HG02588 (cell line): ENCODE data around the gene TNKS1BP1.
A peak's percentile ranks its signal among the peaks of the same experiment; 100 is the strongest.
"Not testable (repeated sequence)": the region's sequence is repeated elsewhere in the genome, so short reads cannot be mapped to it uniquely, and the experiment has no call there.

Source experiments
- ATAC-seq: cut with Tn5 transposase; IDR thresholded peaks from one replicate; pipeline ENCODE4 v1.9.1; 2021; ENCODE audit warnings: mild to moderate bottlenecking, moderate library complexity; ENCODE audit not compliant: unreplicated experiment

The TNKS1BP1 gene

DNA sequence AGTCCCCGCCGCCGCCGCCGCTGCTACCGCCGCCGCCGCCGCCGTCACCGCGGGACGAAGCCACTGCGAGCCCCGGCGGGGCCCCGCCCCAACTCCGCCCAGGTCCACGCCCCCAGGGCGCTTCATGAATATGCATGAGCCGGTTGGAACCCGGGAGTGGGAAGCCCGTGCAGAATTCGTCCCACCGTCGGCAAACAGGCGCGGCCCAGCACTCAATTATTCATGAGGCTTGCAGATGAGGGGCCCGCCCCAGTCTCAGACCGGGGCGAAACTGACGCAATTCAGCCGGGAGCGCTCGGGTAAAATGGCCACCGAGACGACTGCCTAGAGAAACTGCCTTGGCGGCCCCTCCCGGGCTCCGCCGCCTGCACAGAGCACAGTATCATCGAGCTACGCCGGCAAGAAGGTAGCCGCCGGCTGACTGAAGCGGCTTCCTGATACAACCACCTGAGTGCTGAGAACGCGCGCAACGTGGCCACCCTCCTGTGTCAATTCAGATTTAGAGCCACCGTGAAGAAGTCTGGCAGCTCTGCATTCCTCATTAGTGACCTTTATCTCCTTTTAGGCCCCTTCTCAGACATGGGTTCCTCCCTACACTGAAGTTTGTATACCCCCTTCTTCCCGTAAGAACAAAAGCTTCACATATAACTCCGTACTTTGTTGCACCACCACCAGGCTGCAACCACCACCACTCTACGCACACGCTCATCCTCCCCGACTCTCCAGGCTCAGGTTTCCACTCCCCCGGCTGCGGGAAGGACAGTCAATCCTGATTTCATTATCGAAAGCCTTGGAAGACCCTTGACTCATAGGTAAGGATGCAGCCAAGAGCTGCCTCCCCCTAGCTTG lies at the start of gene TNKS1BP1:
Gene TNKS1BP1 (minus strand): TSS at position 67 of the 849 bp plus-strand sequence. CDS start 3,067 bp downstream, outside the sequence.
- peak; percentile 89 for ATAC-seq

- no peak for ATAC-seq
These were observed 48.4 kb upstream of the TNKS1BP1 start for GRCh38 chr11:57373146-57373545.

DNA sequence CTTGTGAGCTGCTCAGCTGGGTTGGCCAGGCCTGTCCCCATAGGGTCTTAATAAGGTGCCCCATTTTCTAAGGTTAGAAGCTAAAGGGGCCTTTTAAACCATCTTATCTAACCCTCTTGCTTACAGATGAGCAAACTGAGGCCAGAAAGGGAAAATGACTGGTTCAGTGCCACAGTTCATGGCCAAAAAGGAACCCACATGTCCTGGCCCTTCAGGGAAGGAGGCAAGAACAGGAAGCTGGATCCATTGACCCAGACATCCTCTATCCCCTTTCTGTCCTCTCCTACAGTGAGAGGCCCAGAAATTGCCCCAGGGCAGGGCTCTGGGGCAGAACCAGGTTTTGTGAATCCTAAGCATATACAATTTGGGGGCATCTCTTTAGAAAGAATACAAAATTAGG lies 46.2 kb upstream of the TNKS1BP1 start:
- no peak for ATAC-seq

GRCh38 chr11:57370251-57370650 lies 45.5 kb upstream of the TNKS1BP1 start:
- no peak for ATAC-seq

DNA sequence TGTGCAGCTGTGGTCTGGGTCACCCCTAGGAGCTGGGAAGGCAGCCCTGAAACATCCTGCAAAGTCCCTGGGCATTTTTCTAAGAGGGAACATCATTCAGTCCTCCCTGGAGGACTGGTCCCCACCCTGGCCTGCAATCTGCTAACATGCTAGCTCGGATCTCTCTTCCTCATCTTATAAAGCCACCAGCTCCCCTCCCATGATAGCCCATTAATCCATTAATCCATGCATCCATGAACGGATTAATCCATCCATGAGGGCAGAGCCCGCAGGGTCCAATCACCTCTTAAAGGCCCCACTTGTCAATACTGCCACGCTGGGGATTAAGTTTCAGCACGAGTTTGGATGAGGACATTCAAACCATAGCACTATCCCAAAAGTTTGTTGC lies 44.1 kb upstream of the TNKS1BP1 start:
- ATAC-seq: no peak

- ATAC-seq: no peak
These were observed 43.5 kb upstream of the TNKS1BP1 start for GRCh38 chr11:57368106-57368844.

- no peak for ATAC-seq
These were observed 40.3 kb upstream of the TNKS1BP1 start for GRCh38 chr11:57364851-57365660.

DNA sequence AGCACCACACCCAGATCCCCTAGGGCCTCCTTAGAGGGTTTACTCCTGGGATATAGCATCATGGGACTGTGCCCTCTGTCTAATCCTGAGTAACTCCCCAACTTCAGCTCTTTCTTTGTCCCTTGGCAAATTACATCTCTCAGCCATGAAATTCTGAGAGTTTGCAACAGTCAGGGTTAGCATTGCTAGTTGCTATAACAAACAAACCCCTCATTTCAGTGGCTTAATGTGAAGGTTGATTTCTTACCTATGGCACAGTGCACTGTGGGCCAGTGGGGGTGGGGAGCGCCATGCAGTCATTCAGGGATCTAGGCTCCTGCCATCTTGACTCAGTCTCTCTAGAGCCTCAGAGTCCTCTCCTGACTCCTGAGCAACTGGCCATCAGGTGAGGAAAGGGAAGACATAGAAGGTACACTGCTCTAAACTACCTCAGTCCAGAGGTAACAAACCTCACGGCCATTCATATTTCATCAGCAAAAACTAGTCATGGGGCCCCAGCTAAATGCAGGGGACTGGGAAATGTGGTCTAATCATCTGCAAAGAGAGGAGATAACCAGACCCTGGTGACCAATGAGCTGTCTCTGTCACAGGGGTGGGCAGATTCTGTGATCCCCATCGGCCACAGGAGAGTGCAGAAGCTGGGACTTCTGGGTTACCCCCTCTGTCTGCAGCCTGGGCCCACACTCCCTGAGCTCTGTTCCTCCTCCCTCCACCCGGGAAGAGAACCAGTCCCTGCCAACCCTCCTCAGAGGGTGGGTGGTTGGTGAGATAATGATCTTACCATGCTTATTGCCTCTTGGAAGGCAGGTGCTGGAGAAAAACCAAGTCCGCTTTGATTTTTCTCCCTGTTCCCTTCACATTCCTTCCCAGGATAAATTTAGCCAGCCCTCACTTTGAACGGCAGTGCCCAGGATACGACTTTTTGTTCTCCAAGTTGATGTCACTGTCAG lies 38.7 kb upstream of the TNKS1BP1 start:
- ATAC-seq: no peak

- no peak for ATAC-seq
These were observed 37.2 kb upstream of the TNKS1BP1 start for GRCh38 chr11:57361926-57362325.

DNA sequence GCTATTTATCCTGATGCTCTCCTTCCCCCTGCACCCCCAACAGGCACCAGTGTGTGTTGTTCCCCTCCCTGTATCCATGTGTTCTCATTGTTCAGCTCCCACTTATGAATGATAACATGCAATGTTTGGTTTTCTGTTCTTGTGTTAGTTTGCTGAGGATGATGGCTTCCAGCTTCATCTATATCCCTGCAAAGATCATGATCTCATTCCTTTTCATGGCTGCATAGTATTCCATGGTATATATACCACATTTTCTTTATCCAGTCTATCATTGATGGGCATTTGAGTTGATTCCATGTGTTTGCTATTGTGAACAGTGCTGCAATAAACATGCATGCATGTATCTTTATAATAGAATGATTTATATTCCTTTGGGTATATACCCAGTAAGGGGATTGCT lies 36.7 kb upstream of the TNKS1BP1 start:
- not testable (repeated sequence) for ATAC-seq

DNA sequence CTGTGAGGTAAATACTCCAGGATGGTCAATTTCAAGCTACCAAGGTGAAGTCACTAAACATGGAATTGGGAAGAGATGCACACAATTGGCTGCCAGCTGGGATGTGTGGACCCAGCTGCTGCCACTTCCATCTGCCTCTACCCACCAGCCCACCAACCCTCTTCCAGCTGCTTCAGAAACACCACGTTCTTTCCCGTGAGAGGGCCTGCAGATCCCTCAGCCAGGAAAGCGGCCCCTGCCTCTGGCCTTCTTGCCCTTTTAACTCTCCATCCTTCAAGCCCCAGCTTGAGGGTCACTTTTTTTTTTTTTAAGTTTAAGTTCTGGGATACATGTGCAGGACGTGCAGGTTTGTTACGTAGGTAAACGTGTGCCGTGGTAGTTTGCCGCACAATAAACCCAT lies 36.2 kb upstream of the TNKS1BP1 start:
- no peak for ATAC-seq

DNA sequence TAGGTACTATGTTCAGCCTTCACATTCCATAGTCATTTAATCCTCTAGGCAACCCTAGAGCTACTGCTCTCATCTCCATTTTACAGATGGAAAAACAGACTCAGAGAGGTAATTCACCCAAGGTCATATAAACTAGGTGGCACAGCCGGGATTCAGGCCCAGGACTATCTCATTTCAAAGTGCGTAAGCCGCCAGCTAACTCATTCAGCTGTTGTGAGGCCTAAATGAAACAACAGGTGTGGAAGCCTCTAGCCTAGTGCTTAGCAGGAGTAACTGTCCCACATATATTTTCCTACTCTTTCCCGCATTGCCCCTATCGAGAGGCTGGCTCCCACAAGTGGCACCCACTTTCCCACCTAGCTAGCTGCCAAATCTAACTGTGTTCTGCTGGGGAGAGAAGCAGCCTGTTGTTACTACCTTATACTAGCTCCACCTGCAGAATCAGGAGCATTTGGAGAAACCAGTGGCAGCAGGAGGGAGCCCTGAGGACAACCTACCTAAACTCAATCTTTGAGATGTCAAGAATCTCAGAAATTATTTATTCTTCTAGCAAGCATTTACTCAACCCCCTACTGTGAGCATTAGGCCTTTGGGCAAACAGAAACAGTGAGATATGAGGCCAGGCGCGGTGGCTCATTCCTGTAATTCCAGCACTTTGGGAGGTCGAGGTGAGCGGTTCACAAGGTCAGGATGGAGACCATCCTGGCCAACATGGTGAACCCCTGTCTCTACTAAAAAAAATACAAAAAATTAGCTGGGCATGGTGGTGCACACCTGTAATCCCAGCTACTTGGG lies 35.3 kb upstream of the TNKS1BP1 start:
- no peak for ATAC-seq

GRCh38 chr11:57359396-57359795 lies 34.6 kb upstream of the TNKS1BP1 start:
- no peak for ATAC-seq

GRCh38 chr11:57358991-57359390 lies 34.2 kb upstream of the TNKS1BP1 start:
- ATAC-seq: no peak

DNA sequence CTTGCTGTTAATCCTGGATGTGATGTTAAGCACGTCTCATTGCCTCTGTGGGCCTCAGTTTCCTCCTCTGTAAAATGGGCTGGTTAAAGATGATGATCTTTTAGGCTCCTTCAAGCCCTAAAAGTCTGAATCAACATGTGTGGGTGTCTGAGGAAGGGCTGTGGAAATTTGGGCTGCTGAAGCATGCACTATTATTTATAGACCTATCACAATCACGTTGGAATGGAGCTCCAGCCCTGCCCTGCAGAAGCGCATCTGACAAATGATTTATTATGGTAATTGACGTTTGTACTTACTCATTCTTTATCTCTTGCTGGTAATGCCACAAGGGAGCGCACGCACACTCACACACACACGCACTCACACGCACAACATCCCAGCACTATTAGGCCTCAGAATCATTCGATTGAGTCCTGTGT lies 33.8 kb upstream of the TNKS1BP1 start:
- no peak for ATAC-seq

GRCh38 chr11:57357856-57358255 lies 33.1 kb upstream of the TNKS1BP1 start:
- ATAC-seq: no peak

- ATAC-seq: no peak
These were observed 32.6 kb upstream of the TNKS1BP1 start for GRCh38 chr11:57357310-57357709.

DNA sequence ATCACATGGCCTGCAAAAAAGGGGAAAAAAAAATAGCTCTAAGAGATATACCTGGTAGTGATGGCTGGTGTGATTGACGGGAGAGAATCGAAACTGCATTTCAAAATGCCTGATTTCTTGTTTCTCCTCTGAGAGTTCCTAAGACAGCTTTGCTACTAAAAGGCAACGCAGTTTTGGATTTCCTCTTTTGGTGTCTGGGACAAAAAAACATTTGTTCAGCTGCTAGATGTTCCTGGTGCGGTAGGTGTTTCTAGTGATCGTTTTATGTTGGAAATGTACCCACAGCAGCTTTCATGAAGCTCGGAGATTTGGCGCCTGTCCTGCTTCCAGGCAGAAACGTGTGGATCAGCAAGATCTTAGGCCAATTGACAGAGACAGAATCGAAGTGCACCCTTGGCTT lies 31.5 kb upstream of the TNKS1BP1 start:
- no peak for ATAC-seq

- ATAC-seq: no peak
These were observed 29.9 kb upstream of the TNKS1BP1 start for GRCh38 chr11:57354699-57355098.
